Measurements from ENCODE around the gene RABL6.
"Not testable (repeated sequence)": the region's sequence is repeated elsewhere in the genome, so short reads cannot be mapped to it uniquely, and the experiment has no call there.

RABL6 gene

GRCh38 chr9:136821826-136822544 lies 14.2 kb downstream of the RABL6 start:
- DNase-seq = no peak

GRCh38 chr9:136823136-136824046 lies 15.6 kb downstream of the RABL6 start:
- DNase-seq = peak in 2 of 3 experiments; percentile 85 to 93

- no peak for DNase-seq
These were observed 16.9 kb downstream of the RABL6 start for GRCh38 chr9:136824496-136825225.

- no peak for DNase-seq
These were observed 17.8 kb downstream of the RABL6 start for GRCh38 chr9:136825295-136826187.

- DNase-seq = no peak
These were observed 18.4 kb downstream of the RABL6 start for GRCh38 chr9:136826188-136826541.

GRCh38 chr9:136826703-136827582 lies 19.2 kb downstream of the RABL6 start:
- no peak for DNase-seq

GRCh38 chr9:136827794-136828473 lies 20.2 kb downstream of the RABL6 start:
- DNase-seq = no peak

GRCh38 chr9:136828474-136829140 lies 20.9 kb downstream of the RABL6 start:
- DNase-seq = no peak

GRCh38 chr9:136829412-136829811 lies 21.7 kb downstream of the RABL6 start:
- DNase-seq = no peak

GRCh38 chr9:136829981-136830885 lies 22.5 kb downstream of the RABL6 start:
- no peak for DNase-seq

- DNase-seq = no peak
These were observed 23.4 kb downstream of the RABL6 start for GRCh38 chr9:136831002-136831719.

- no peak for DNase-seq
These were observed 24.0 kb downstream of the RABL6 start for GRCh38 chr9:136831720-136832104.

GRCh38 chr9:136832581-136832980 lies 24.8 kb downstream of the RABL6 start:
- DNase-seq = no peak

GRCh38 chr9:136833381-136834048 lies 25.8 kb downstream of the RABL6 start:
- not testable (repeated sequence) for DNase-seq

- DNase-seq = no peak
These were observed 27.6 kb downstream of the RABL6 start for GRCh38 chr9:136835162-136835931.

GRCh38 chr9:136835932-136836904 lies 28.5 kb downstream of the RABL6 start:
- DNase-seq = no peak

All from NCI-H1417 (cell line).